Ectodermal cell (in vitro differentiated cells): Measurements from ENCODE around the gene MINDY4.

Source experiments
- H3K27ac ChIP-seq: 2 replicates; pipeline ENCODE4 v1.7.0; 2013; ENCODE audit warnings: mild to moderate bottlenecking, low read depth, low read length; ENCODE audit not compliant: insufficient read depth, poor library complexity, severe bottlenecking
- H3K27me3 ChIP-seq: 2 replicates; pipeline ENCODE4 v1.7.0; 2013; ENCODE audit warnings: mild to moderate bottlenecking, low read length; ENCODE audit not compliant: insufficient read depth, control insufficient read depth, poor library complexity, severe bottlenecking
- H3K36me3 ChIP-seq: one replicate; pipeline ENCODE4 v1.7.0; 2013; ENCODE audit warnings: low read length; ENCODE audit not compliant: control insufficient read depth, insufficient read depth
- H3K4me1 ChIP-seq: one replicate; pipeline ENCODE4 v1.7.0; 2013; ENCODE audit warnings: low read length; ENCODE audit not compliant: control insufficient read depth, insufficient read depth
- H3K4me3 ChIP-seq: 2 replicates; pipeline ENCODE4 v1.7.0; 2013; ENCODE audit warnings: low read depth, low read length, control low read depth; ENCODE audit not compliant: insufficient read depth
- H3K9me3 ChIP-seq: 2 replicates; pipeline ENCODE4 v1.7.0; 2013; ENCODE audit warnings: mild to moderate bottlenecking, low read length, moderate library complexity; ENCODE audit not compliant: control insufficient read depth
- WGBS, 2 experiments: methylation state at CpG; one replicate each; pipeline ENCODE4 v1.1.7; 2013; ENCODE audit warnings: missing lambda C conversion rate in 2 of 2; 5-methylcytosine and 5-hydroxymethylcytosine counted together

Gene MINDY4

DNA sequence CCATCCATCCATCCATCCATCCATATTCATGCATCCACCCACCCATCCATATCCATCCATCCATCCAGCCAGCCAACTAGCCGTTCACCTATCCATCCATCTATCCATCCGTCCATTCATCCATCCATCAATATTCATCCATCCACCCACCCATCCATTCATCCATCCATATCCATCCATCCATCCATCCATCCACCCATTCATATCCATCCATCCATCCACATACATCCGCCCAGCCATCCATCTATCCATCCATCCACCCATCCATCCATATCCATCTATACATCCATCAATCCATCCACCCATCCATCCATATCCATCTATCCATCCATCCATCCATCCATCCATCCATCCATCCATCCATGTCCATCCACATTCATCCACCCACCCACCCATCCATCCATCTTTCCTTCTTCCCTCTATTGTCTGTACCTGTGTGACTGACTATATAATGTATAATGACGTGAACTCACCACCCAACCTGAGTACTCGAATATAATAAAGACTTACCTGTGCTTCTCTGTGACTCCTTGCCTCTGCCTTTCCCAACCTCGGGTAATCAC, 16.8 kb upstream of the MINDY4 start:
- Histone ChIP-seq H3K4me3 (no peak overlapping the region), H3K4me1 (no peaks in the 10 kb centered on the region), H3K27me3 (no peaks in the 10 kb centered on the region), H3K36me3 (no peaks in the 10 kb centered on the region), H3K9me3 (no peaks in the 10 kb centered on the region), H3K27ac (no peak overlapping the region)
- WGBS, 2 experiments: 74 to 77% methylated on average over 6 of the region's 6 CpGs

DNA sequence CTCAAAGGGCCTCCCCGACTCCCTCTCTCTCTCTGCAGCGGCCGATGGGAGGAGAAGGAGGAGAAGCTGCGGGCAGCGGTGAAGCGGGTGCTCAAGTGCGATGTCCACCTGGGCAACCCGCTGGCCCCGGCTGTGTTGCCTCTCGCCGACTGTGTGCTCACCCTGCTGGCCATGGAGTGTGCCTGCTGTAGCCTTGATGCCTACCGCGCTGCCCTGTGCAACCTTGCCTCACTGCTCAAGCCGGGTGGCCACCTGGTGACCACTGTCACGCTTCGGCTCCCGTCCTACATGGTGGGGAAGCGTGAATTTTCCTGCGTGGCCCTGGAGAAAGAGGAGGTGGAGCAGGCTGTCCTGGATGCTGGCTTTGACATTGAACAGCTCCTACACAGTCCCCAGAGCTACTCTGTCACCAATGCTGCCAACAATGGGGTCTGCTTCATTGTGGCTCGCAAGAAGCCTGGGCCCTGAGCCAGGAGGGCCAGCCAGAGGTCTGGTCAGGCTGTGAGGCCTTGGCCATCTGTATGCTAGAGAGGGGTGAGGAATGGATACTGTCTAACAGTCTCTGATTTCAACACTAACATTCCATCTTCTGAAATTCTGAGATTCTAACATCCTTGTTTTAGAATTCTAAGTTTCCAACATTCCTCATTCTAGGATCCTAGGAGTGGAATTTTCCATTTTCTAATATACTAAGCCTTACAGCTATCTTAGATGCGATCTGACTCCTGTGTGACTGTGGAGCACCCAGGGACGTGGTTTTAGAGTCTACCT, 15.6 kb upstream of the MINDY4 start:
- no peaks in the 10 kb centered on the region for H3K9me3 ChIP-seq
- no peaks in the 10 kb centered on the region for H3K27me3 ChIP-seq
- no peak overlapping the region for H3K4me3 ChIP-seq
- no peaks in the 10 kb centered on the region for H3K36me3 ChIP-seq
- no peaks in the 10 kb centered on the region for H3K4me1 ChIP-seq
- whole genome bisulfite sequencing, 2 experiments: 93 to 95% methylated on average over 22 of the region's 22 CpGs
- H3K27ac ChIP-seq: no peak overlapping the region

DNA sequence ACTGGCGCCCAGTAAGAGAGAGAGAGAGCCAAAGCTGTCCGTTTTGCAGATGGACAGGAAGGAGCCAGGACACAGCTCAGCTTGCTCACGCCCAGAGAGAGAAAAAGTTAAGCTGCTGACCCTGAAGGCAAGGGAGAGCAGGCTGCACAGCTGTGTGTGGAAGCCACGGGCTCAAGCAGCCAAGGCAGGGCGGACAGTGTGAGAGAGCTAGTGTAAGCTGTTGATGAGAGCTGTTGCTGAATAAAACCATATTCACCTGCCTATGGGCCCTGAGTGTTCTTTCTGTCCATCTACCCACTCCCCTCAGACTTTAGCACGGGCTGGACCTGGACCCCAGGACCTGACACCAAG, 13.9 kb upstream of the MINDY4 start:
- Histone ChIP-seq H3K4me3 (no peak overlapping the region), H3K9me3 (no peaks in the 10 kb centered on the region), H3K27ac (no peak overlapping the region), H3K27me3 (no peaks in the 10 kb centered on the region), H3K36me3 (no peaks in the 10 kb centered on the region), H3K4me1 (no peaks in the 10 kb centered on the region)
- WGBS, 2 experiments: 76 to 77% methylated on average over 6 of the region's 6 CpGs

DNA sequence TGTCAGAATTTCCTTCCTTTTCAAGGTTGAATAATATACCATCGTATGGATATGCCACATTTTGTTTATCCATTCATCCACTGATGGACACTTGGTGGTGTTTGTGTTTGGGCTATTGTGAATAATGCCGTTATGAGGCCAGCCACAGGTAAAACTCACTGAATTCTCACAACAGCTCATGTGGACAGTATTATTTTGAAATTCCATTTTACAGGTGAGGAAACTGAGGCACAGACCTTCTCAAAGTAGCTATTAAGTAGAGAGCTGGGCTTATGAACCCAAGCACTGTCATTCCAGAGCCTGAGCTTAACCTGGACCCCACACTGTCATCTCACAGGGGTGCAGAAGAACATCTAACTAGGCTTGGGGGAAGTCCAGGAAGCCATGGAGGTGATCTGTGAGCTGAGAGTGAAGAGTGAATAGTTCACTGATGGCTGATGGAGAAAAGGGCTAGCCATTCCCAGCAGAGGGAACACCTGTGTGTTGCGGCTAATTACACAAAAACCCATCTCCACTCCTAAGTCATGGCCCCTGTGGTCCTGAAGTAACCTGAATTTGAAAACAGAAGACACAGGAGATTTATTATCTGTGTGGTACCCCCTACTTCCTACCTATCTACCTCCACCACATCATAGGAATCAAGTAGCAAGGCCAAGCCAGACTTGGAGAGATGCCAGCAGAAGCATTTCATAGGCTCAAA, 10.6 kb upstream of the MINDY4 start:
- 95 to 100% methylated on average over 3 of the region's 3 CpGs for WGBS, 2 experiments
- H3K27ac ChIP-seq: no peak overlapping the region
- H3K27me3 ChIP-seq: no peaks in the 10 kb centered on the region
- H3K4me3 ChIP-seq: no peak overlapping the region
- no peaks in the 10 kb centered on the region for H3K9me3 ChIP-seq
- H3K36me3 ChIP-seq: no peaks in the 10 kb centered on the region
- H3K4me1 ChIP-seq: no peaks in the 10 kb centered on the region

DNA sequence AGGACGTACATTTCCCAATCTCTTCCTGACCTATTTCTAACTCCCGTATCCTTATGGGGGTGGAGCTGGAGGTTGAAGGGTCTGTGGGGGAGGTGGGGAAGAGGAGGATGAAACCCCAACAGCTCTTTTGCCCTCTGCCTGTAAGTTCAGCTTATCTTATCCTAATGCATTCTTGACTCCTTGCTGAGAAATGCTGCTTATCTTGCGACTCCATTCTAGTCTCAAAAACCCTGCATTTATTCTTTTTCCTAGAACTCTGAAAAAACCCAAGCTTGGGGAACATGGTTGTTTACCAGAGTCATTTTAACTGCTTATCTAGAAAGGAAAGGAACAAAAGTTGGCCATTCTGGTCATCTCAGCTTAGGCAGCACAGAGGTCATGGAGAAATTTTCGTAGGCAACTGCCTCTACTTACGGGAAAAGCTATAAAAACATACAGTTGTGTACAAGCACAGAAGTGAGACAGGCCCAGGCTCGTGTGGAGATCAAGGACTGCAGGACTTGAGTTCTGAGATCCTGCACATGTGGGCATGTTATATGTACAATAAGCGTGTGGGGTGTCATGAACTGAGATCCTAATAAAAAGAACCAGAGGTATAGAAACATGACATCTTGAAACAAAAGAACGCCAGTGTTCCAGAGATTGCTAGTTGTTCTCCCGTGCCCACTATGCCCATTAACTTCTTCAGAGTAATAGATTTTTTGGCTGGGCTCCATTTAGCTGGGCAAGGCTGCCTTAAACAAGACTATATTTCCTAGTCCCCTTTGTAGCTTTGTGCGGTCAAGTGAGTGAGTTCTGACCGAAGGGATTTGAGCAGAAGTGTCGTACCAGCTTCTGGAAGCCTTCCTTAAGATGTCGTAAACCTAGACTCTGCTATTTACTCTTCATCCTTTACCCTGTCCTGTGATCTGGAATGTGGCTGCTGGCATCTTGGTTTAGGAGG, 9.7 kb upstream of the MINDY4 start:
- no peaks in the 10 kb centered on the region for H3K4me1 ChIP-seq
- no peak overlapping the region for H3K27ac ChIP-seq
- no peaks in the 10 kb centered on the region for H3K36me3 ChIP-seq
- H3K9me3 ChIP-seq: no peaks in the 10 kb centered on the region
- 92% methylated on average over 12 to 13 of the region's 13 CpGs for WGBS, 2 experiments
- H3K4me3 ChIP-seq: no peak overlapping the region
- peaks cover under 1% of the 10 kb centered on the region for H3K27me3 ChIP-seq

DNA sequence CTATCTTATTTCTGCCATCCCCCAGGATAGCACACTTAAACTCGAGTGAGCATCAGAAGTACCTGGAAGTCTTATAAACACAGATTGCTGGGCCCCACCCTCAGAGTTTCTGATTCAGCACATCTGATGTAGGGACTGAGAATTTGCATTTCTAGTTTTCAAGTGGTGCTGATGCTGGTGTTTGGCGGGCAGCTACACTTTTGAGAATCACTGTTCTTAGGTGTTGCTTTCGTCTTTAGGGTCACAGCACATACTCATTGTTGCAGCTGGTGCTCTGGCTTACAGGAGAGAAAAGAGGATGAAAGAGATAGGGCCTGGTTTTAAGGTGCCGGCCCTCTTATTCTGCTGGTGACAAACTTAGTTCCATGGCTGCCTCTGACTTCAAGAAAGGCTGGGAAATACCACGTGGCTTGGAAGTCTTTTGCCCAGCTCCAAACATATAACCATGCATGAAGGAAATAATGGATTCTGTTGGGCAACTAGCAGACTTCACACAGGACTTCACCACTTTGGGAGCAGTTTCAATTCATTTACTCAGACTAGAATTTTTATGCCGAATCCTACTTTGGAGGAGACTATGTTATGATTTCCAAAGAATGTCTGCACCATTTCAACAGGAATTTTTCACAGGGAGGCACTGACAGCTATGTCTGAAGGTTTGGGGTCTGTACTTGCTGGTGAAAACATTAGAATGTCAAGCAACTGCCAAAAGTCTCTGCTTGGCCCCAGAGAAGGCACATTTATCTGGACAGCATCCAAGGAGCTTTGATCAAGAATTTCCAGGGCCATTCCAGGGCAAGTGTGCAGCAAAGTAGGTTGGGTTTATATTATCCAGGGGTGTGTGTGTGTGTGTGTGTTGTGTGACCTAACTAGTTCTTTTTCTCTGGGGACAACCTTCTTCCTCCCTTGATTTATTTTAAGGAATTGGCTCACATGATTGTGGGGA, 6.9 kb upstream of the MINDY4 start:
- Histone ChIP-seq H3K4me1 (no peaks in the 10 kb centered on the region), H3K36me3 (no peaks in the 10 kb centered on the region), H3K27ac (no peak overlapping the region), H3K4me3 (no peak overlapping the region), H3K27me3 (peaks cover 4% of the 10 kb centered on the region), H3K9me3 (no peaks in the 10 kb centered on the region)
- WGBS, 2 experiments: 81 to 84% methylated on average over 6 of the region's 6 CpGs

DNA sequence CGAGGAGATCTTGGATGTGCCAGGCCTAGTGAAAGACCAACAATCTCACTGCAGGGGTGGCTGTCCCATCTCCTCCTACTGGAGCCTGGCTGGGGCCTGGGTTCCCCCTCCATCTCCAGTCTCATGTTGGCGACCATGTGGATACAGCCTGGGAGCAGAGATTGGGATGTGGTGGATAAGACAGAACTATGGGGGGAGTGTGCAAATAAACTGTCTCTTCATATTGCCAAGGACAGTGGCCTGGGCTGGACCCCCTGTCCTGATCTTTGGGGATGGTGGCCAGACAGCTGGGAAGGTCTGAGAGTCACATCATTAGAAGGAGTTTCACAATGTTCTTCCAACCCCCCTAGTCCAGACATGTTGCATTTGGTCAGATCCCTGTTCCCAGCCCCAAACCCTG, 5.8 kb upstream of the MINDY4 start:
- Histone ChIP-seq H3K36me3 (no peaks in the 10 kb centered on the region), H3K27ac (no peak overlapping the region), H3K4me1 (no peaks in the 10 kb centered on the region), H3K9me3 (no peaks in the 10 kb centered on the region), H3K27me3 (peaks cover 4% of the 10 kb centered on the region), H3K4me3 (no peak overlapping the region)
- 93 to 97% methylated on average over 2 of the region's 2 CpGs for WGBS, 2 experiments

DNA sequence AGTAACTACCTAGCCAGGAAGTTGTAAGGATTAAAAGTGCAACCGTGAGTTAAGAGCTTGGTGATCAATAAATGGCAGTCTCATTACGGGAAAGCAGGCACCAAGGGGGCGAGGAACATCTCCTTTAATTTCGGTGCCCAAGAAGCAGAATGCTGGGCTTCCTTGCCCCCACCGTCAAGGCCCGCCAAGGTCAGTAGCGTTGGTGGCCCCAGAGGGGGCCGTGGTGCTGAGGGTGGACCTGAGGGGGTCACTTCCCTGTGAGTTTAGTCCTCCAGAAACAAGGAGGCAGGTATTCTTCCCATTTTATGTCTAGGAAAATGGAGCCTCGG, 408 bp upstream of the MINDY4 start:
- H3K4me1 ChIP-seq: peaks cover 7% of the 10 kb centered on the region
- no peak overlapping the region for H3K27ac ChIP-seq
- 56 to 59% methylated on average over 9 of the region's 9 CpGs for WGBS, 2 experiments
- H3K4me3 ChIP-seq: peak overlapping the region; percentile 73
- H3K9me3 ChIP-seq: no peaks in the 10 kb centered on the region
- no peaks in the 10 kb centered on the region for H3K36me3 ChIP-seq
- H3K27me3 ChIP-seq: peaks cover 4% of the 10 kb centered on the region

DNA sequence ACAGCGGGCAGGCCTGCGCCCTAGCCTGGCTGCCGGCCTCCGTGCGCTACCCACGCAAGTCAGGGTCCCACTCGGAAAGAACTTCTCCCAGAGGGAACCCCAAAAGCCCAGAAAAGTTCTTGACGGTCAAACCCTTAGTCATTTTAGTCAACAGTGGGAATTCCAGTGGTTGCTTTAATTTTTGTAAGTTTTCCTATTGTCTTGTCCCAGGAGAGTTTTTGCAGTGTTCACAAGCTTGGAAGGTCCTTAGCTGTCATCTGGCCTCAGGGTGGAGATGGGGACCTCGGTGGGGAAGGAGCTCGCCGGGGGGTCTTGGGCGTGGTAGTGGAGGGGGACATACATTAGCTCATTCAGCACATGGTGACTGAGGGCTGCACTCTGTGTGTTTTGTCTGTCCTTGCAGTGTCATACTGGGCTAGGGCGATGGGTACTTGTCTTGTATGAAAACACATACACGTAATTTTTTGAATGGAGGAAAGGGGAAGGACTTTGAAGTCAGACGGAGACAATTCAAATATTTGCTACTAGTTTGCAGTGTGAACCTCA, 736 bp downstream of the MINDY4 start:
- Histone ChIP-seq H3K9me3 (no peaks in the 10 kb centered on the region), H3K27me3 (no peaks in the 10 kb centered on the region), H3K27ac (peak overlapping the region; percentile 2), H3K36me3 (no peaks in the 10 kb centered on the region), H3K4me3 (peak overlapping the region; percentile 73), H3K4me1 (peaks cover 7% of the 10 kb centered on the region)
- WGBS, 2 experiments: 14 to 16% methylated on average over 15 of the region's 15 CpGs
